NCI-H1105 (cell line): Measurements from ENCODE around the gene GALNT7.
A peak's percentile ranks its signal among the peaks of the same experiment; 100 is the strongest.

Experiments
- DNase-seq: peaks from one replicate; lab custom pipeline; 2025; lab: John Stamatoyannopoulos, UW

The GALNT7 gene

DNA sequence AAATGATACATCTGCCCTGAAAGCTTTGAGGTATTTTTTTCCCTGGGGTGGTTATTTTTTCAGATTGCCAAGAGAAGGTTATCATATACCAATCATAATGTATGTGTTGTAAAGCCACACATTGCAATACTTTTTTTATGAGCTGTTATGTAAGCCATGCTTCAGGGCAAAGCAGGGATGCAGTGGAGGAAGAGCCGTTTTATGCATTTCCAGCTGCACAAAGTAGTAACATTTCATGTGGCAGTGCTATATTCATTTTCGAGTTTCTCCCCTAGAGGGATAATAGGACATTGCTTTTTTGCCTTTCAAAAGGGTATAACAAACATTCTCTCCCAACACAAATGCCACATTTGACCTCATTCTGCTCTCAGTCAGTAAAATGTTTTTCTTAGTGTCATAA, 68.5 kb downstream of the GALNT7 start:
- DNase-seq, result no peak

DNA sequence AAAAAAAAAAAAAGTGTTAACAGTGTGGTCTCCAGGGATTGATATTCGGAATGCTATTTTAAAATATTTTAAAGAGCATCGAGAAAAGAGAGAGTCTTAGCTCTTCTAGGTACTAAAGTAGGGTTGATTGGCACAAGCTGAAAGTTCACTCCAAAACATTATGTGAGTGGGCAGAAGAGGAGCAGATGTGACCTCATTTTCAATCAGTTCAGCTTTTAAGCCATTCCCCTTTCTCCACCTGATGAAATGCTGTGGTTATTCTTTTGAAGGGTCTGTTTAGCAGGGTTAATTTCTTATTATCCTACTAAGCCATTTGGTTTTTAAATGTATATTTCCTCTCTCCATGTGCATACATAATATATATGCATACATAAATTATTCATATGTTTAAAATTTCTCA, 69.2 kb downstream of the GALNT7 start:
- DNase-seq, result no peak

DNA sequence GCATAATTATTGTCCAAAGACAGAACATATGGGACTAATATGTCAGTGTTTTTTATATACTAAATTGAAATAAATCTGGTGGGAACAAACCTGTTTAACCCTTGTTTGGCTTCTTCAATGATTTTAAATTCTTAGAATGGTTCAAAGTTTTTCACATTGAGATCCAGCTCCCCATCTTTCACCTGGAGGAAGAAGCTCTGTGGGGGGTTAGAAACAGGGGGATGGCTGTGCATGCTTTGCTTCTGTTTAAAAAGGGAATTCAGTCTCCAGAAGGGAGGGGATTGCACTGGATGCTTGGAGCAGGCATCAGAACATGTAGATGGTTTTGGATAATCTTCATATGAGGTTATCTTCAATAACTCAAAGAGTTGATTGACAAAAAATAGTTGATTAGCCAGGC, 72.1 kb downstream of the GALNT7 start:
- DNase-seq, result no peak

DNA sequence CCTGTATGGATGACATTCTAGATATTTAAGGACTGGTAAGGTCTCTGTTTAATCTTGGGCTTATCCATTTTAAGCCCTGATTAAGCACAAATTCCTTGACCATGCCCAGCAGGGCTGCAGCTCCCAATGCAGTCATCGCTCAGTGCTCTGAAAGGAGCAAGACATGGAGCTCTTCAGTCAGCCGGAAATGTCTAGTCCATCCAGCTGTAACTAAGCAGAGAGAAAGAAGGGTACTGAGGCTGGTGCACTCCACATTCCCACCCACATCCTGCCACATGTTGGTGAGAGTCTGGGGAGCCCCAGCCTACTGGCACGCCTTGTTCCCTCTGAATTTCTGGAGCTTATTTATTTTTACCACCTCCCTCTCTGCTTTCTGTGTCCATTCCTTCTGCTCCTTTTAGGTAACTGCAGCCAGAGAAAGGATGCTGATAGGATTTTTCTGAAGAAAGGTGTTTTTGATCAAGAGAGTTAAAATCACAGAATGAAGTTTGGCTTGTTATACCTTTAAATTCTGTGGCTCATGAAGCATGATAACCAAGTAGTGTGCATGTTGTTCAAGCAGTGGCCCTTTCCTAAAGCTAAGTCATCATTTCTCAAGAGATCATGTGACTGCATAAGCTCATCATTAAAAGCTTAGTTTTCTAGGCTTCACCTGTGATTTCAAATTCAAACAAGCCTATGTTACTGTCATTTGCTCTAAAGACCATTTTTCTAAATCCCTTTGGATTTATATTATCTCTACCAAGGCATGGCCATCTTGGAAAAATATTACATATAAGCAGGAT, 74.0 kb downstream of the GALNT7 start:
- no peak for DNase-seq

DNA sequence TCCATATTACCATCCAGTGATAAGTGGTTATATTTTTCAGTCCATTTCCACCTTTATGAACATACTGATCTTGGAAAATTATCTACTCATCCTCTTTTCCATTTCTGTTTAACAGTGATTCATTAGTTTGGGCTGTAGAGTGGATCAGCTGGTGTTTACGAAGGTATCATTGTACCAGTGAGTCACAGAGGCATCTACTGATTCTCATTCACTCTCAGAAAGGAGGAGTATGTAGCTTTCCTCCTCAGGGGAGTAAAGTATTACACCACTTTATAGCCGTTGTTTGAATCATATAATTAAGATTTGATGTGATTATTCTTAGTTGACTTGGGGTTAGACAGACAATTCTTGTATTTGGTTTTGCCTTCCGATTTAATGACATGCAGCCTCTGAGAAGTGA, 74.7 kb downstream of the GALNT7 start:
- no peak for DNase-seq

DNA sequence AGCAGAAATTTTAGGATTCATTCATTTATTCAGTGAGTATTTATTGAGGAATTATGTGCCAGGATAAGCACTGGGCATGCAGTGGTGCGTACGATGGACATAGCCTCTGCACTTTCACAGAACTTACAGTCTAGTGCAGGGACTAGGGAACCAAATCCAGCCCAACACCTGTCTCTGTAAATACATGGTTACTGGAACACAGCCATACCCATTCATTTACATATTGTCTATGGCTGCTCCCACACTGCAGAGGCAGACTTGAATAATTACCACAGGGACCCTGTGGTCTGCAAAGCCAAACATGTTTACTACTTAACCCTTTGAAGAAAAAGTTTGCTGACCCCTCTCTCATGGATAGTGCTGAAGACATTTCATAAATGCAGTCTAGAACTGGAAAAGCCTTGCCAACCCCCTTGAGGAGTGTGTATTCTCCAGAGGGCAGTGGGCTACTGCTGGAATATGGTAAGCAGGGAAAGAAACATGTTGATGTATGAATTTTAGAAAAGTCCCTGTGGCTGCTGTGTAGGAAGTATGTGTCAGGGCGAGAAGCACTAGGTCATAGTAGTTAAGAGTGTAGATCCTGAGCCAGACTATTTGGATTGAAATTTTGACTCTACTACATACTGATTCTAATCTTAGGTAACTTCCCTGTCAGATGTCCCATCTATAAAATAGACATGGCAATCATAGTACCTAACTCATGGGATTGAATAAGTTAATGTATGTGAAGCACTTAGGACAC, 75.5 kb downstream of the GALNT7 start:
- DNase-seq, result peak; percentile 45

DNA sequence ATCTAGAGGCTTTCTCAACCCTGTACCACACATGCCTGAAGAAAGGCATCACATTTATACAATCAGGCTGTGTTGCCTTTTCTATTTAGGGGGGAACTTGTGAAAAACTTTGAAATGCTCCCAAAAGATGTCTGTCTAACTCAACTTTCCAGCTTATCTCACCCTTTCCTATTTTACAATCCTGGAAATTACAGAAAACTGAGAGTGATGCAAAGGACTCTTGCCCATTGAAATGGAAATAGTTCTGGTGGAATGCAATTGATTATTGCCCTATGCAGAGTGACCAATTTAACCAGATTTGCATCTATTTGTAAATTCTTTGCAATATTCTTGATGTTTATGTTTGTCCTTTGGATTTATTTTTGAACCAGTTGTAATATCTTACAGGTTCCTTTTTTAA, 77.3 kb downstream of the GALNT7 start:
- DNase-seq, result no peak

DNA sequence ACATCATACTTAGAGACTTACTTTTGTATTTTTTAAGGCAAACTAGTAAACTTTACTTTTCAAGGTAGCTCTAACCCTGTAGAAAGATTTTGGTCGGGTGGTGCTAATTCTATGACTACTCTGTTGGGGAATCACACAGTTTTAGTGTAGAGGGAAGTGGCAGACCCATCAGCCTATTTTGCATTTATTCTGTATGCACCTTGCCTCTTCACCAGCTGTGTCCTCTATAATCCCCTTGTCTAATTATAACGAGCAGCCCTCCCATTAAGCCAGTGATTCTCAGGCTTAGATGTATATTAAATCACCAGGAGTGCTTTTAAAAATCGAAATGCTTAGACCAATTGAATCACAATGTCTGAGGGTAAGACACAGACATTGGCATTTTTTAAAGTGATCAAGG, 78.1 kb downstream of the GALNT7 start:
- no peak for DNase-seq

DNA sequence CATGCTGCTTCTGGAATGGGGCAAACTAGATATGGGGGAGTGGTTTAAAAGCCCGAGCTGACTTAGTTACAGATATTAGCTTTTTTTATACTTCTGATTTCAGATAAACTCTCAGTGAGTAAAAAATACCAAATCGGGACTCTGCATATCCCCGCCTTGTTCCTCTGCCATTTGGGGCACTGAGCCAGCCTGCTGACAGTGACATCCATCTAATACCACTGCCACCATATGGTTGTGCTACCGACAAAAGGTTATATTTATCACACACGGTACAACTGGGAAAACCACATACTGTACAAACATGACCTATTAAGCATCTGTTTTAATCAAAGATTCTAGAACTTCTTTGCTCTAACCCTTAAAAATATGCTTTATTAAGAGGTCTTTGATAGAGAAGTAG, 78.7 kb downstream of the GALNT7 start:
- no peak for DNase-seq

DNA sequence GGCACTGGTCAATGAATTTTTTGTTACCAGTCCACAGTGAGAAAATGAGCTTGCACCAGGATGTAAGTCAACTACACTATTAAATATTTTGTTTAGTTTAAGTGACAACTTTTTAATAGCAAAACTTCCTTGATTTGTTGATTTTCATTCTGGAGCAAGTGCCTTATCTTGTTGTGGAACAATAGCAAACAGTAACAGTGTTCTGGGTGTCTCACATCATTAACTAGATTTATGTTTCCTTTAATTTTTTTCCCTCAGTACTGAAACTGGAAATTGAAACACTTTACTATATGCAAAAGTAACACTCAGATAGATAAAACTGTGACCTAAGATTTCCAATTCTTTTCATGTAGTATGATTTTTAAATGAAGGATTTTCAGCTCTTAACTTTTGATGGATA, 80.1 kb downstream of the GALNT7 start:
- DNase-seq, result no peak

DNA sequence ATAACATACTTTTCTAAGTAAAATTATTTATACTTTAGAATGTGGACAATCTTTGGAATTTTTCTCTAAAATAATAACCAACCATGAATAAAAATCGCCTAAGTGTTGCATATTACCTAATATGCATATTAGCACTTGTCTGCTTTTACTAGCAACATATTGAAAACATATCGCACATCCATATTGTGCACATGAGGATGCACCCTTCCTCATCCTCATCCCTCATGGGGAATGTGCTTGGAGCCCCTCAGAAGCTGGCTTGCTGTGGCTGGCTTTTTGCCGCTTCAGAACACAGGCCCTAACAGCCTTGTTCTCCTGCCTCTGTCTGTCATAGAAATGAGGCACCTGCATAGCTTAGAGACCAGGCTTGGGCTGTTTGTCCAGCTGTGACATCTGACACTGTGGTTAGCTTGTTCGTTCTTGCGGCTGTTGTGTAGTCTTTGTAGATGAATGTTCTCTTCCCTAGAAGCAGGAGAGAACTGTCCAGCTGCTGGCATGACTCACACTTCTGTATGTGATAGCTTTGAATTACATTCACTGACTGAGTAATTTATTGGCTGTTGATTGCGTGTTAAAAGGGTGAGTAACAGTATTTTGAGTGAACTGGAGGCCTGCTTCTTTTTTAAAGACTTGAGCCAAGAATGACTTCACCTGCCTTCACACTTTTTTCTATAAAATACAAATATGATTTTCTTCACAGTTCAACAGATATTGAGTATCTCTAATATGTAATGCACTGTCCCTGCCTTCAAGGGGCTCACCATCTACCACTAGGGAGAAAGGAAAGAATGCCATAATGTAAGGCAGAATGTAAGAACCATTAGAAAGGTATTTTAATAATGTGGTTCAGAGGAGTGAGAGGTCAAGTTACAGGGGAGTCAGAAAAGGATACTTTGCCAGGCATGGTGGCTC, 83.7 kb downstream of the GALNT7 start:
- no peak for DNase-seq

DNA sequence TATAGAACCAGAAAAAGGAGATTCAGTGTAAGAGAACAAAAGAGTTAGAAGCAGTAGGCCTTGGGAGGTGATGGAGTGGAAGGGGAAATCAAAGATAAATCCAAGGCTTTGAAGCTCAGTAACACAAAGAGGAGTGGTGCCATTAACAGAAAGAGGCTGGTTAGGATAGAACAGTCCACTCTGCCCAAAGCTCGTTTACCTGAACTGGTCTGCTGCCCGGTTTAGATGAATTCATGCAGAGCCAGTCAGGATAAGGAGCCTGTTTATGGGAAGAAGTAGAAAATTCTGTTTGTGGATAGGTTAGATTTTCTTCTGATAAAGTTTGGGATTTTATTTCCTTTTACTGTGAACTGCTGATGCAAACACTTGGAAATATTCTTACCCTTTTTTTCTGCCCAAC, 85.0 kb downstream of the GALNT7 start:
- no peak for DNase-seq

DNA sequence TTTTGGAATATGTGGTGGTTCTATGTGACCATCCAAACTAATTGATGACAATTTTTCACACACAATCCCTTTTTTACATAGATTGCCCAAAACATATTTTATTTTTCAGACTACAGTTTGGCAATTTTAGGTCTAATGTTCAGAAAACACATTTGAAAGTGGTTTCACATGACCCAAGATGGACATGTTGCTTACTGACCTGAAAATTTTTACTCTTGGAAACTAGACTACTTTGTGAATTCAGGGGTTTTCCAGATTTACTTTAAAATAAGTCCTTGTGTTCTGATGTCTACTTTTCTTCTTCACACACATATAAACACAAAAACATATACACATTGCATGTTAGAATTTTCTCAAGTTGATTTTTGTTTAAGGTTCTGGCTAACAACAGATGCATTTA, 86.0 kb downstream of the GALNT7 start:
- no peak for DNase-seq

DNA sequence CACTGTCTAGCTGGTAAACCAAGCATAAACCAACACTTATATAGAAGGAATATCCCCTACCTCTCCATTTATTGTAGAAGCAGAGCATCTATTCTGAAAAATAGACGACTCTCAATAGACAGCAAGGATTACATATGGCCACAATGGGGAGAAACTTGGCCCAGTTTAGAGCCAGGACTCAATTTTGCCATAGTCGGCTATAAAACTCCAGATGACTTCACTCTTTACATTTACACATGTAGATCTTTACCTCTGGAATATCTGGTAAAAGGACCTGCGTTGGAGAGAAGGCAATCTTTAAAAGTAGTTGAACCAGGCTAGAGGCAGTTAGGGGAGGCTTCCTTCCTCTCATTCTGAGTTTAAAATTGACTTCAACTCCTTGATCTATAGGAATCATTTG, 88.2 kb downstream of the GALNT7 start:
- no peak for DNase-seq

DNA sequence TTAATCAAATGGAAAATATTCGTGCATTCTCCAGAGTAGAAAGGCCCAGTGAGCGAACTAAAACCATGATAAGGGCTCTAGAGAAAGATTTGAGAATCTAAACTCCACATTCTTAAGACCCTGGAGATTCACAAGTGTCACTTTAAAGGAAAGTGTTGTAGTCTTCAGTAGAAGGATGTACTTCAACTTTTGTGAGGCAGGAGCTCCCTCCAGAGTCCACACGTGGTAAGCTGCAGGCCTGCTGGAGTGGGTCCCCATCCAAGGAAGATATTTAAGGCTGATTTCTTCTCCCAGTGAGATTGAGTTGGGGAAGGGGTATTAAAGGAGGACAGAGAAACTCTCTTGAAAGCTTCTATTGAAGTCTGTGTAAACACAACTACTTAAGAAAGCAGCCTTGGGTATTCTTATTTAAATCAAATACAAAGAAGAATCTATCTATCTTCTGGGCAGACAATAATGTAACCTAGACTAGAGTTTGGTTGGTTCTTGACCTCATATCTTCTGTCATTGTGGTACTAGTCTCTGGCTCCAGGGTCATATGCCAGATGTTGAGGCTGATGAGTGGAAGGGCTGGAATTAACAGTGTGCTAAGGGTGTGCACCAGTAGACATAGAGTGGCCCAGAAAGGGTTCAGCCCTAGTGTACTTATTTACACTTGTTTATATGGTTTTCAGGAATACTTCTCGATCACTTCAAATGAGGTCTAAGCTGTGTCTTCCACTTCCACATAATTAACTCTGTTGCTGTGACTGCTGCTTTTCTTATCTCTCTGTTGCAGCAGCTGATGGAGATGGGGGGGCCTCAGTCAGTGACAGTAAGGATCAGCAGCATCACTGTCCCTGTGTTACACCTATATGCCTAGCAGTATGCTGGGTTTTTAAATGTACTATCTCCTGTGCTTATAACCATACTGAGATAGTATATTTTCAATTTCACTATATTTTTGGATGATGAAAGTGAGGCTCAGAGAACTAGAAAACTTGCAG, 89.4 kb downstream of the GALNT7 start:
- peak; percentile 39 for DNase-seq

DNA sequence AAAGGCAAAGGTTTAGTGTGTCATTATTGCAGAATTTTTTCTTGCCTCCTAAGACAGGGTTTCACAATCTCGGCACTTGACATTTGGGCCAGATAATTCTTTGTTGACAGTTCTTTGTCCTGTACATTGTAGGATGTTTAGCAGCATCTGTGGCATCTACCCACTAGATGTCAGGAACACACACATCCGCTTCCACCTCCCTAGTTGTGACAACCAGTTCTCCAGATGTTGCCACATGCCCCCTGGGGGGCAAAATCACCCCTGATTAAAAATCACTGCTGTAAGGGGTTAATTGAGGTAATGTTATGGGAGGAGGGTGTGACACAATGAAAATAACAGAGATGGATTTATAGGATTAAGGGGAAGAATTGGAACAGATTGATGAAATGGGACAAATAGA, 90.3 kb downstream of the GALNT7 start:
- no peak for DNase-seq

DNA sequence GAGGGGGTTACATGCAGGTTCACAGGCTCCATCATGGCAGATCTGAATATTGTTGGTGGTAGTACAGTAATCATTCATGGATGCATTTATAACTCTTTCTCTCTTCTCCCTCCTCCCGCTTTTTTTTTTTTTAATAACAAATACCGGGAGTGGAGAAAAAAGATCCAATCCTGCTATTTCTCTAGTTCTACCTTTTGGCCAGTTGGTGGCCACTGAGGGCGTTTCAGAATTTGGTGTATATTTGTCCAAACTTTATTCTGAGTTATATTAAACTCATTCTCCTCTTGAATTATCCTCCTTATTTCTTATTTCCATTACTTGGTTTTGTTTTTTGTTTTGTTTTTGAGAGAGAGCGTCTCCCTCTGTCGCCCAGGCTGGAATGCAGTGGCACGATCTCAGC, 90.7 kb downstream of the GALNT7 start:
- DNase-seq, result no peak

DNA sequence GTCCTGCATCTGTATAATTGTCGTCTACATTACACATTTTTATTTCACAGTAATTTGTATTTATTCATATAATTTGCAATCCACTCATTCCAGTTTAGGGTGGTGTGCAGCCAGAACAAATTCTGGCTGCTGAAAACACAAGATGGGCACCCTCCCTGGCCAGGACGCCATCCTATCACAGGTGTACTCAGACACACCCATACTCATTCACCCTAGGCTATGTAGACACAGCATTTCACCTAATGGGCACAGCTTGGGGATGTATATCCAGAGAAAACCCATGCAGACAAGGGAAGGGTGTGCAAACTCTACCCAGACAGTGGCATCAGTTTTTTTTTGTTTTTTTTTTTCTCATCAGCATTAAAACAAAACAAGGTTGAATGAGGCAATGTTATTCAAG, 92.4 kb downstream of the GALNT7 start:
- DNase-seq, result no peak

DNA sequence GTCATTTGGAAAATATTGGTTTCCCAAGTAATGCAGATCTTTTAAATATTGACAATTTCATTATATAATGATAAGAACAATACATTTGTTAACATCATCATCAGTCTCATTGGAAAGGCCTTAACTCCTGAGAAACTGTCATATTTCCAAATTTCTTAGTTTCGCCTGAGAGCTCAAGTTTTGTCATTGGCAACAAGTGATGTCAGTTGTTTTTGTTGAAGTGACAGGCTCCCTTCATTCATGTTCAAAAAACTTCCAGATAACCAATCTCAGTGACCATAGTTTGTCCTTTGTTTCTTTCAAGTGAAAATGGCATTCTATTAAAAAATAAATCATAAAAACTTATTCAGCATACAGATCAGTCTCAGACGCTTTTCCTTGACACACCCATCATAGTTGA, 93.8 kb downstream of the GALNT7 start:
- DNase-seq, result no peak

DNA sequence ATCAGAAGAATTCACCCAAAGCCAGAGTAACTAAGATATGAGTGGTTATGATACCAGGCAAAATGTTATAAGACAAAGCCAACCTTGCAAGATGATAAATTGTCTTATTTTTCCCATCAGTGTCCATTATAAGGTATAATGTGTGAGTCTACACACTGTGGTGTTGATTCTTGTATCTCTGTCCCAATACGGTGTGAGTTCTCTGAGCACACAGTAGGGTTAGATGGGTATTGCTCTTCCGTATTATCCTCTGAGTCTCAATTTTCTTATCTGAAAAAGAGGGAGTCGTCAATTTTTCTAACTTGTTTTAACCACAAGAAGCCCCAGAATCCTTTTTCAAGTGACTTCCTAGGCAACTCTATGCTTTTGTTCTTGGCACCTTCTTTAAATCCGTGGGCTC, 95.6 kb downstream of the GALNT7 start:
- DNase-seq, result no peak

DNA sequence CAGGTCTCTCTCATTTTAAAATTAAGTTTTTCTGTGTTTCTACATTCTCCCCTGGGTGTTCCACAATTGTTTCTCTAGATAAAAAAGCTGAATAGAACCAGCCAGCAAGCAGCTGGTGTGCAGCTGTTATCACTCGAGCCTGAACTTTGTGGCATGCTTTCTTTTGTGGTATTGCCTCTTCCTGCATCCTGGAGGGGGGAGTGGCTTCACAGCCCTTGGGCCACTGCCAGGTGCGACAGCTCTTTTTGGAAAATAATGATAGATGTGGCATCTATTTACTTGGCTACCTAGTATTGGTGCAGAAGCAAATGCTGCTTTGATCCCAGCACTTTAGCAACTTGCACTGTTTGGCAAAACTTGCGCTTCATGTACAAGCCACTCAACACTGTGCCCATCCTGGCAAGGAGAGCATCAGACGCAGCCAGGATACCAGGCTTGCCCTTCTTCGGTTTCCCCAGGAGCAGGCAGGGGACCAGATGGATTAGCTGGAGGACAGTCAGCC, 96.1 kb downstream of the GALNT7 start:
- DNase-seq, result peak; percentile 78
